Fibroblast of skin of abdomen (primary cell): ENCODE results near the gene TREM2. TPM values are rescaled to one million over a fixed set of nuclear protein-coding genes. Genes with fewer than 3 reads are reported as not detected.
"Not testable (repeated sequence)": the region's sequence is repeated elsewhere in the genome, so short reads cannot be mapped to it uniquely, and the experiment has no call there.

Experiments
- DNase-seq: peaks from one replicate; pipeline ENCODE4 v3.0.0-alpha.2; 2013
- polyA plus RNA-seq, 2 experiments: library from polyadenylated mRNA; unstranded; fragments of 120-200 nt; gene quantifications; one replicate each; pipeline ENCODE4 v1.2.1, GENCODE V29; 2013; ENCODE audit not compliant: insufficient read length in 2 of 2

Gene TREM2
- polyA plus RNA-seq (2013, experiment 1 of 2; ENCODE audit: insufficient read length), result not detected
- not detected for polyA plus RNA-seq (2013, experiment 2 of 2; ENCODE audit: insufficient read length)

DNA sequence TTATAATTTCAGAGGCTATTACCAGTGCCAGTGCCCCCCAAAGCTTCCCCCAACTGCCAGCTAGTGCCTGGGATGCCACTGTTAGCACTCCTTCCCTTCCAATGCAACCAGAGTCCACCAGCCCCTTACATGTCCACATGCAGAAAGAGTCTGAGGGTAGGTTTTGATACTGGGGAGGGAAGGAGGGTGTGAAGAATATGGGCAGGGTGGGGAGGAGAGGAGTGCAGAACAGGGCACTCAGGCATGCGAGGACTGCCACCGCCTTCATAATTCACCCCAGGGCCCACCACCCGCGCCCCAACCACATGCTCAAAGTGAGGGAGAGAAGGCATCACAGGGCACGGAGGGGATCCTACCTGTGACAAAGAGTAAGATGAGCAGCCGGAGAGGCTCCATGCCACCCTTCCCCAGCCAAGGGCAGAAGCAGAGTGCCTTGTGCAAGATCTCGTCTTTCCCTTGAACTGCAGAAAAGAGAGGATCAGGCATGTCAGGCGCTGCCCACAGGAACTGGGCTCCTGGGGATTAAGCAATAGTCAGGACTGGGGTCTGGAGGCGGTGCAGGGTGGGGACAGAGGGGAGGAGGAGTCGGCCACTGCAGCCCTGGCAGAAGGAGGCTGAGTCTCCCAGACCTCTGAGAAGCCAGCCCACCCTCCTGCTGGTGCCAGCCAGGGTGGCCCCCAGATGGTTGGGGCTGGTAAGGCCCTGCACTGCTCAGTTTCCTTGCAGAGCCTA, at the start of gene TREM2:
Gene TREM2, minus strand, starts transcription at position 430 of the 732 bp plus-strand sequence. Its CDS starts 34 bp downstream, at position 396.
- no peak for DNase-seq

GRCh38 chr6:41209547-41210320, 46.8 kb upstream of the TREM2 start:
- DNase-seq, result no peak

DNA sequence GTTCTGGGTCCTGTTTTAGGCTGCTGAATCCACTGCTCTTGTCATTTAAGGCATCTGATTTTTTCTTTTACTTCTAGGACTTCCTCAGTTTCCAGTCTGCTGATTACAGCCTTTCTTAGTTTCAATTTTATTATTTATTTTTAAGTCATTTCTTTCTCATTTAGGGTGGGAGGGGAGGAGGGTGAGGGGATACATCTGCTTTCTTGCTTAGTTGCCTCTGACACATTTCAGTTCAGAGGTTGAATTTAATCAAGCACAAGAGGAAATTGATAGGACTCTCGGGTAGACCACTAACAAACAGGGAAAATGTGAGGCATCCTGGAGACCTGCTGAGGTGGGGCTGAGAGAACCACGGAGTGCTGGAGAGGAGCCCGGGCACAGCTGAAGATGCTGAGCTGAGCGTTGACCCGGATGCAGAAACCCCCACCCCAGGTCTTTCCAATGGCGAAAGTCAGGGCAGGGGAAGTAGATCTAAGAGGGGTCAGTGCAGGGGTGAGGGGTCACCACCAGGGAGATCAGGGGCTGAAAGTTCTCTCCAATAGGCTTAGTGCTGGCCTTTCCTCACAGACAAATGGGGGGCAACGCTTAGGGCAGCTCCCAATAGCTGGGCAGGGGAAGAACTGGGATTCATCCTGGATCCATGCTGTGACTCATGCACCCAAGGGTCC, 45.7 kb upstream of the TREM2 start:
- DNase-seq, result no peak

DNA sequence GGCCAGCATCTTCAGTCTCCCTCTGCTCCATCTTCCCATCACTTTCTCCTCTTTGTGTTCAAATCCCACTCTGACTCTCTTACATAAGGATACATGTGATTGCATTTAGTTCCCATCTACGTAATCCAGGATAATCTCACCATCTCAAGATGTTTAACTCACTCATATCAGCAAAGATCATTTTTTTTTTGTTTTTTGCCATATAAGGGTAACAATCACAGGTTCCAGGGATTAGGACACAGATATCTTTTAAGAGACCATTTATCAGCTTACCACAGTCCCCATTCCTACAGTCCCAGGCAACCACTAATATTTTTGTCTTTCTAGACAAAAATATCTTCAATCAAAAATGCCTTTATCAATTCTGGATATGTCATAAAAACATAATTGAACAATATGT, 41.2 kb upstream of the TREM2 start:
- DNase-seq, result no peak

DNA sequence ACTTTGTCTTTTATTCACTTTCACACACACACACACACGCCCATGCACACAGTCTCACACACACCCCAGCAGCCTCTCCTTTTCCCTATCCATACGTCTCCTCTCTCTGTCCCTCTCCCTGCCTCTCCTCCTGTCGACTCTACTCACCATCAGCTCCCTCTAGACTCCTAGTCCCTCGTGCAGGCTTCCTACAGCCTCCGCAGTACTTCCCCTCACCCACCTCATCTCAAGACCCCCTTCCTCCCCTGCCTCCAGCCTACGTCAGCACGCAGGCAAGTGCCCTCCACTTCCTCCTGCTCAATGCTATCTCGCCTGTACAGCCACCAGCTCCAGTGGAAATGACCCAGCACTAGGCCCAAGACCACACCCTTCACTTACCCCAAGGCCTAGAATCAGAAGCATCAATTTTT, 38.9 kb upstream of the TREM2 start:
- no peak for DNase-seq

GRCh38 chr6:41200901-41201763, 38.2 kb upstream of the TREM2 start, which contains the start of gene TREML2:
TSS of gene TREML2 (minus strand) at chr6:41201149. CDS start at chr6:41201008, 141 bp downstream.
- no peak for DNase-seq

DNA sequence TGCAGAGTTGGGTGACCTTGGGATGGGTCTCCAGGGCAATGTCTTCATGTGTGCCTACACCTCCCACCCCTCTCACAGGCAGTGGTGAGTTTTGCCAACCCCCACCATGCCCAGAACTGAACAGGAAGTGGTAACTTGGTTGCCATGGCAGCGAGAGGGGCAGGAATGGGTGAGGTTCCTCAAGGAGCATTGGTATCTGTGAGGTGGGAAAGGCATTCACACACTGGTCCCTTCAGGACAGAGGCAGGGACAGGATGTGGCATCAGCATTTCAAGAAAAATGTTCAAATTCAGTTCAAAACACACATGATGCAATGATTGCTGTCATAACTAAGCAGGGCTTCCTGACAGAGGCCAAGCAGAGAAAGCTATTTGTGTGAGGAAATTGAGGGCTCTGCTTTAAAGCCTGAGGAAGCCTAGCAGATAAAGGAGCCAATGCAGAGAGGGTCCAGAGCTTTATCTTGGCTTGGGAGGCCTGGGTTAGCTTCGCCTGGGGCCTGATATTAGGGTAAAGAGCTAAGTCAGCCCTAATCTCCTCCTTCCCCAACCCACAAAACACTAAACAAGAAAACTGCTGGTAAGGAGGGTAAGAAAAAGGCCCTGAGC, 37.5 kb upstream of the TREM2 start:
- DNase-seq, result peak; percentile 34

DNA sequence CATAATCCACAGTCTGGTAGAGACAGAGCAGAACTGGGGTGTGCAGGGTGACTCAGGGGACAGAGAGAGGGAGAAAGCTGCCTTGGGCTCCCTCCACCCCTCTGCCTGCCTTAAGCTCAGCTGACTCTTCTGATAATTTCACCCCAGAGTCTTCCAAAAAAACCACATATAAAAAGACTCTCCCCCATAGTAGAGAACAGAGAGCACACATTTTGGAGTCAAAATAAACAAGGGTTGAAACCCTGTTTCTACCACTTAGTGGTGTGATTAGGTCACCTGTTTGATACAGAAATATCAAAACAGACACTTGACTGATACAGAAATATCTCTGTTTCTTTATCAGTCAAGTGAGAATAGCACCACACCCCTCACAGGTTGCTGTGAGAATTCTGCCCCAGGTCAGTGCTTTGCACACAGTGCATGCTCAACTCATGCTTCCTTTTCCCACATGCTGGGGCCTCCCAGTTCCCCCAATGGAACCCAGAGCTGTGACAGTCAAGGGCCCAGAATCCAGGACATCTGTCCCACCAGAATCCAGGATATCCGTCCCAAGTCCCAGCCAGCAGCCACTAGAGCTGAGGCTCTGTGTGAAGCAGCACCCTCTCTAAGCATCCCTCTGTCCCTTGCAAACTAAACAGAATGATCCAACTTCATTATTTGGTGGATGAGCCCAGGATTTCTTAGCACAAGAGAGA, 36.8 kb upstream of the TREM2 start:
- DNase-seq, result no peak

- DNase-seq, result no peak
These were observed 34.3 kb upstream of the TREM2 start for GRCh38 chr6:41197234-41197633.

DNA sequence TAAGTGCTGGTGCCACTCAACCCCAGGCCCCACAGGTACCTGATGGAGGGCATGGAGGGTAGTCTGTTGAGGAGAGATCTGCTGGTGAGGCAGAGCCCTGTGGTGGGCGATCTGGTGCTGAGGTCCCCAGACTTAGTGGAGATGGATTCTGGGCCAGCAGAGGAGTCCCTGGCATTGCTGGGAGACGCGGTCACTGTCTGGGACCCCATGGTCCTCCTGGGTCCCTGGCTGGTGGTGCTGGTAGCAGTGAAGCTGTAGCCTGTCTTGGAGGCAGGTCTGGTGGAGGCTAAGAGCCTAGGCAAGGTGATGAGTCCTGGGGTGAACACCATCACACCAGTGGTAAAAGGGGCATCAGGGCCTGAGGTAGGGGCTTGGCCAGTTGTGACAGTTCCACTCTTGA, 31.5 kb upstream of the TREM2 start:
- DNase-seq, result no peak

DNA sequence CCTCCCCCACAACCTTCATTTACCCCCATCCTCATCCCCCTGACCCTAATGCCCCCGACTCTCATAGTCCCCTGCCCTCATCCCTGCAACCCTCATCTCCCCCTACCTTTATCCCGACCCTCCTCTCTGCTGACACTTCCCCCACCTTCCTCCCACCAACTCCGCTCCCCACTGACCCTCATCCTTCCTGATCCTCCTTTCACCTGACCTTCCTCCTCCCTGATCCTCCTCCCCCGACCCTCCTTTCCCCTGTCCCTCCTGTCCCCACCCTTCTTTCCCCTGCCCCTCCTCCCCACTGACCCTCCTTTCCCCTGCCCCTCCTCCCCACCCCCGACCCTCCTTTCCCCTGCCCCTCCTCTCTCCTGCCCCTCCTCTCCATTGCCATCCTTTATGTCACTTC, 31.0 kb upstream of the TREM2 start:
- DNase-seq, result no peak

DNA sequence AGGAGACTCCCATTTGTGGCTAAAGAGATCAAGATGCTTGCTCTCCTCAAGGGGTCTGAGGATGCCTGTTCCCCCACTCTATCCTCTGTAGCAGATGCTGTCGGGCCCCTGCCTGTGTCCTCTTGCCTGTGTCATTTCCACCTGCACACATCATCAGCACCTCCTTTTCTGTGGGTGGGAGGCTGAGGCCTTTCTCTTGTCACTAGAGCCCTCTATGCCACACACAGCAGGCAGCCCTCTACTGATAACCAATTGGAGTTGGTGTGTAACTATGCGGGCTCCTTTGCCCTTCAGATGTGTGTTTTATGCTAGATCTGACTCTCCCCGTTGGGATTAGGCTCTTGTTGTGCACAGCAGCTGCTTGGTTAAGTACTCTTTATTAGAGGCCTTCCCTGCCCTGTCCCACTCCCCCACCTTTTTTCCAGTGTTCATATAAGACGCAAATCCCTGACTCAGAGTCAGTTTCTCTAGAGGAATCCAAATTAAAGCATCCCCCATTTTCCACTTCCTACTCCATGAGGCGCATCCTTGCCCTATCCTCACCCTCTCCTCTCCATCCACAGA, 30.3 kb upstream of the TREM2 start:
- no peak for DNase-seq

DNA sequence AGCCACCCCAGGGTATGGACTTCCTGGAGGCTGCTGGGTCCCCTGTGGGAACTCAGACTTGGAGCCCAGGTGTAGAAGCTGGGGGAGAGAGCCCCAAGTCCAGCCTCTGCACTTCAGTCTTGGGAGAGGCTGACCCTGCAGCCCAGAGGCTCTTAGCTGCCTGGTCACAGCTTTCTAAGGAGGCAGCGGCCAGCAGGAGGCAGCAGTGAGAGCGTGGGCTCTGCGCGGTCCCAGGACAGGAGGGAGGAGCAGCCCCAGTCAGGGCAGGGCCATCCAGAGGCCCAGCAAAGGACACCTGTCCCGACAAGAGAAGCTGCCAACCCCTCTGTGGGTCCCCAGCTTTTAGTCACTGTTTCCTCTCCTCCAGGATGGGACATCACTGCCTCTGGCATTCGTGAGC, 28.7 kb upstream of the TREM2 start:
- no peak for DNase-seq

DNA sequence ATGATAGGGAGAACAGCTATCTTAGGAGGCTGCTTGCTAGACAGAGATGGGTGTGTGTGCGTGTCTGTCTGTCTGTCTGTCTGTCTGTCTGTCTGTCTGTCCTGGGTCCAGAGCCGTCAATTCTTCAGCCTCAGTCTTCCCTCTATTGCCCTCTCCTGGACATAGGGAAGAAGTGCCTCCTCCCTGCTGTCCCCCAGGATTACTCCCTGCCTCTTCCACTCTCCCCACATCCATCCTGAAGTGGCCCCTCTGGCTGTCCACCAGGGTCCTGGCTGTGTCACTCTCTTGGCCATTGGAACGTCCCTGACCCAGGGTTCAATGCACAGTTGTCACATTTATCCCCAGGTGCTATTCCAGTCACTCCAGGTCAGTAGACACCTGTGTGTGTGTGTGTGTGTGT, 27.9 kb upstream of the TREM2 start:
- no peak for DNase-seq

GRCh38 chr6:41189967-41190366, 27.1 kb upstream of the TREM2 start:
- DNase-seq, result no peak

DNA sequence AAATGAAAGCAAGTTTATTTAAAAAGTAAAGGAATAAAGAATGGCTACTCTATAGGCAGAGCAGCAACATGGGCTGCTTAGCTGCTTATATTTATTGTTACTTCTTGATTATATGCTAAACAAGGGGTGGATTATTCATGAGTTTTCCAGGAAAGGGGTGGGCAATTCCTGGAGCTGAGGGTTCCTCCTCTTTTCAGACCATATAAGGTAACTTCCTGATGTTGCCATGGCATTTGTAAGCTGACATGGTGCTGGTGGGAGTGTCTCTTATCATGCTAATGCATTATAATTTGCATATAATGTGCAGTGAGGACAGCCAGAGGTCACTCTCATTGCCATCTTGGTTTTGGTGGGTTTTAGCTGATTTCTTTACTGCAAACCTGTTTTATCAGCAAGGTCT, 26.1 kb upstream of the TREM2 start:
- not testable (repeated sequence) for DNase-seq

GRCh38 chr6:41187924-41188886, 25.3 kb upstream of the TREM2 start:
- no peak for DNase-seq

DNA sequence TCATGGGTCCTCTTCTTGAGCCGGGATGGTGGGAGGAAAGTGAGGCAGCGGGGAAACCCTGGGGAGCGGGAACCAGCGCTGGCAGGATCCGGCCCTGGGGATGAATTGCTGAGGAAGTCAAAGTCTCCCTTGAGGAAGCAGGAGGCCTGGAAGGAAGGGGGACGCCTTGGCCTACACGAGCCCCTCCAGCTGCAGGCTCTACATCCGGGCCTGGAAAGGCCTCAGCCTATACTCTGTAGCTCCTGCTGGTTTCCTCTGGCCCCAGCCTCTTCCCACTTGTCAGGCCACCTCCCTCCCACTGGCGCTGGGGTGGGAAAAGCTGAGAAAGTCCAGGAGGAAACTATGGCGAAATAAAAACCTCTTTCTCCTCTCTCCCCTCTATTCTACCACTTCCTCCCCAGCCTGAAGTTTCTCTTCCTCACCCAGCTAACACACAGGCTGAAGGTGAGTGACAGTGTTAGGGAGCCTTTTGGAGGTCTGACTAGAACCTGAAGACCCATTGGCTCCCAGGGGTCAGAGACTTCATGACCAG, 23.2 kb upstream of the TREM2 start:
- no peak for DNase-seq

GRCh38 chr6:41184761-41185160, 21.8 kb upstream of the TREM2 start:
- no peak for DNase-seq
